Fibroblast of skin of left quadriceps (primary cell): ENCODE results near the gene USP47.

ENCODE experiments used
- DNase-seq, 2 experiments: peaks; one replicate each; pipeline ENCODE4 v3.0.0-alpha.2; 2013; ENCODE audit warnings: low read depth in 2 of 2

The USP47 gene

GRCh38 chr11:11998091-11998781 is 156.5 kb downstream of the USP47 start:
- DNase-seq, result peak in 1 of 2 experiments; percentile 52

GRCh38 chr11:12001186-12001585 is 159.4 kb downstream of the USP47 start:
- no peak for DNase-seq

- DNase-seq, result no peak
Measured at GRCh38 chr11:12003336-12003735, 161.6 kb downstream of the USP47 start.

GRCh38 chr11:12003815-12004214 is 162.0 kb downstream of the USP47 start:
- DNase-seq, result no peak

- no peak for DNase-seq
Measured at GRCh38 chr11:12005061-12005460, 163.3 kb downstream of the USP47 start.

- no peak for DNase-seq
Measured at GRCh38 chr11:12005476-12005875, 163.7 kb downstream of the USP47 start.

GRCh38 chr11:12006552-12007229 is 164.9 kb downstream of the USP47 start:
- DNase-seq, result no peak

- DNase-seq, result no peak
Measured at GRCh38 chr11:12007230-12007593, 165.4 kb downstream of the USP47 start.

- no peak for DNase-seq
Measured at GRCh38 chr11:12007769-12008737, 166.3 kb downstream of the USP47 start, which contains the start of gene DKK3. Gene DKK3, minus strand, starts transcription at chr11:12008626. Its CDS starts 44 bp downstream, at chr11:12008582.
